NCI-H2029 treated with DMSO at 0.1 percent for 48 hours (cell line): ENCODE data around the gene RPS6KA2.
"Not testable (repeated sequence)": the region's sequence is repeated elsewhere in the genome, so short reads cannot be mapped to it uniquely, and the experiment has no call there.

Experiments used
- DNase-seq: peaks from one replicate; lab custom pipeline; 2025; lab: John Stamatoyannopoulos, UW

RPS6KA2 gene

DNA sequence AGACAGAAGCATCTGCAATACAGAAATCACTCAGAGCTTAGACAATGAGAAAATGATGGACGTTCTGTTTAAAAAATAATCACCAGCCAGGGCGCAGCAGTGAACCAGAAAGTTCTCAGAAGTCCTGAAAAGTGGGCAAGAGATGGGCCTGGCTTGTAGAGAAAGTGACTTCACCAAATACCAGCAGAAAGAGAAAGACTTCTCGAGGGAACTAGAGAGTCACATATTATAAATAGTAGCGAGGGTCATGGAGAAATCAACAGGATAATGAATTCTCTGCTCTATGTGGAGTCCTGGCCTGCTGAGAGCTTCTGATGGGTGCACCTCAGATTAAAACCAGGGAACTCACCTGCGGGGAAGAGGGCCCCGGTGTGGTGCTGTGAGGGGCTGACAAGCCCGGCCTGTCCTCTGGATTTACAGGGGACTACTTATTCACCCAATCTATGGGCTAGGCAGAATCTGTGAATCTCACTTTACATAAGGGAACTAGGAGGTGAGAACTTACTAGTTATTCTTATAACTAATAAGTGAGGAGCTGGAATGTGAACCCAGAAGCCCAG is 35.0 kb downstream of the RPS6KA2 start:
- no peak for DNase-seq

GRCh38 chr6:166591026-166591425 is 36.0 kb downstream of the RPS6KA2 start:
- DNase-seq: no peak

- DNase-seq: no peak
These were observed 37.1 kb downstream of the RPS6KA2 start for GRCh38 chr6:166589786-166590574.

GRCh38 chr6:166589337-166589731 is 37.7 kb downstream of the RPS6KA2 start:
- no peak for DNase-seq

- no peak for DNase-seq
These were observed 38.2 kb downstream of the RPS6KA2 start for GRCh38 chr6:166588691-166589336.

DNA sequence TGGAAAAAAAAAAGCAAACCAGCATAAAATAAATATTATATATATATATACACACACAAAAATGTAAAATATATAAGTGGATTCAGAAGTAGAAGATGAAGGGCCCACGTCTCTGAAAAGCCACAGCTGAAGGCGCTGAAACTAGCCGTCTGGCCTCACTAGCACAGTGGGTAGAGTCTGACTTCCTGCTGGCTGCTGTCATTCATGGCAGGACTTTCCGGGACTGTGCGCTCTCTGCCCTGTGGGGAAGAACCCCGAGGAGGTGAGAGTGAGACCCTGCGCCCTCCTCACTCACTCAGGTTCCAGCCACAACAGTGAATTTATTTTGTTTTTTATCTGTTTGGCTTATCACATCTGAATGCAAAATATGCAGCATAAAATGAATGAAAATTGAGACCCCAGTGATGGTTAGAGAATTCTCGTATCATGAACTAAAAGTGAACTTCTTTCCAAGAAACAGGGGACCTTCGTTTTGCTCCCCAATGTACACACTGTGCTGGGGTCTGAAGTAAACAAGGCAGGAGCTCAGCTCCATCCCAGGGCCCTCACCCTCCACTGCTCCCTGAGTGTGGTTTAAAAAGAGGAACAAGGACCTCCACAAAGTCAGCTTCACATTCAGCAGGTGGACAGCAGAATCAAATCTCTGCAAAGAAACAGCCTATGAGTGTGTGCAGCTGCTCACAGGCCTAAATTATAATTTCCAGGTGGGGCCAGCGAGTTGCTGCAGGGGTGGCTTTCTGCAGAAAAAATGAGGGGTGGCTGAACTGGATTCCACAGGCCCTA is 39.2 kb downstream of the RPS6KA2 start:
- no peak for DNase-seq

DNA sequence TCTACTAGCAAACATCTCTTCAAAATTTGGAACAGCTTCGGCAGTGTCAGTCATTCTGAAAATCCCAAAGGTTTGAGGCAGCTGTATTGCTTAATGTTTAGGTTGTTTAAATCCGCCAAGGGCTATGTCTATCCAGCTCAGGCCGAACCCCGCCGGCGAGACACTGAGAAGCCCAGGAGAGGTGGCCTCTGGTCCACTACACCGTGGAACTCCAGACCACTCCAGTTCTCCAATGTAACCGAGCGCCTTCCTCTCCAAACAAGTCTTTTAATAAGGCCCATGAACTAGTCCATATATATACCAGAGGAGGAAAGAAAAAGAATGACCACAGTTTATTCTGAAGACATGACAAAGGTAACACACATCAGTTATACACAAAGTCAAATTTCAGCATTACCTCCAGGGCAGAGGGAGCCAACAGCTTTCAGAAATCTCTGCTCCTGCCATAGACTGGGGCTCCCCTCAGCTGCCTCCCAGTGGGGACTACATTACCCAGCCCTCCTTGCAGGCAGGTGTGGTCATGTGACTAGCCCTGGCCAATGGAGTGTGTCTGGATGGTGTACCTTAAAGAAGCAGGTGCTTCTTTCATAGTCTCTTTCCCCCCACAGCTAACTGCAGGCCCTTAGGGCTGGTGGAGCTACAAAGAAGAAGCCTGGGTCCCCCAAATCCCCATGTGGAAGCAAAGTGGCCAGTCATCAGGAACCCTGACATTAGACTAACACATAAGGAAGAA is 40.5 kb downstream of the RPS6KA2 start, which contains the start of gene RAMACL:
RAMACL (minus strand) TSS at position 255 of the 733 bp plus-strand sequence; CDS start at position 54, 201 bp downstream.
- DNase-seq: no peak

DNA sequence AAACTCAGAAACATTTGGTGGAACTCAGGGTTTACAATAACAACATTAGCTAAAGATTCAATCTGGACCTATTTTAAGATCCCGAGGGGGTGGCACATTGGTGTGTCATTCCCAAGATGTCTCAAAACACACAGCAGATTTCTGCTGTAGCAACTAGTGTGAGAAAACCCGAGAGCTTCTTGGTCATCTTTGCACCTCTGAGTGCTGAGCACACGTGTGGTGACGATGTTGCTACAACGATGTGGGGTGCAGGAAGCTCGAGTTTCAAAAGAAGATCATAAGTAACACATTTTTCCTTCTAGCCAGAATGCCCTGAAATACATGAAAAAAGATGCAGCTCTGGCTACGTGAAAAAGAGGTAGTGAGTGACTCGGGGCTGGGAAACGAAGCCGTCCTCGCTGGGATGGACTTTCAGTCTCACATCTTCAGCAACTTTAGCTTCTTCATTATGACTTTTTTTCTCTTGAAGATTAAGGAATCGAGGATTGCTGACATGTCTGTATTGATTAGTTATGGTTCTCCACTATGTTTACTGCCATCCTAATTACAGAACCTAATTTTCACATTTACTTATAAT is 42.1 kb downstream of the RPS6KA2 start:
- DNase-seq: no peak

GRCh38 chr6:166584155-166584554 is 42.9 kb downstream of the RPS6KA2 start:
- DNase-seq: no peak

GRCh38 chr6:166583230-166583965 is 43.7 kb downstream of the RPS6KA2 start:
- DNase-seq: no peak

DNA sequence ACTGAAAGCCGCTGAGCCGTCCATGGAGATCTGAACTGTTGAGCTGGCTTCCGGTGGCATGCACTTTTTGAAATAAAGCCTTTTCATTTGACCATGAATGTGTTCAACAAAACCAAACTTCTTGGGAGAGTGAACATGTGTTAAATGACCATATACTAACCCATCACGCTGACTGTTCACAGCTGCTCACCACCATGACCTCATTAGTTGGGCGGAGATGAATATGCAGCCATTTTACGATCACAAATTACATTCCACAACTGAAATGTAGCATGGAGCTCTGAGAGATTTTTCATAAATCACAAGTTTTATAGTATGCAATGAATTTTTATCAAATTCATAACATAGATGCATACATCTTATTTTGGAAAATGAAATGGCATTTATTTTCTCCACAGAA is 44.8 kb downstream of the RPS6KA2 start:
- DNase-seq: no peak

GRCh38 chr6:166581801-166582200 is 45.2 kb downstream of the RPS6KA2 start:
- not testable (repeated sequence) for DNase-seq

- DNase-seq: no peak
These were observed 46.0 kb downstream of the RPS6KA2 start for GRCh38 chr6:166581091-166581511.

GRCh38 chr6:166580076-166581050 is 46.7 kb downstream of the RPS6KA2 start:
- no peak for DNase-seq

- no peak for DNase-seq
These were observed 47.7 kb downstream of the RPS6KA2 start for GRCh38 chr6:166579237-166579850.

DNA sequence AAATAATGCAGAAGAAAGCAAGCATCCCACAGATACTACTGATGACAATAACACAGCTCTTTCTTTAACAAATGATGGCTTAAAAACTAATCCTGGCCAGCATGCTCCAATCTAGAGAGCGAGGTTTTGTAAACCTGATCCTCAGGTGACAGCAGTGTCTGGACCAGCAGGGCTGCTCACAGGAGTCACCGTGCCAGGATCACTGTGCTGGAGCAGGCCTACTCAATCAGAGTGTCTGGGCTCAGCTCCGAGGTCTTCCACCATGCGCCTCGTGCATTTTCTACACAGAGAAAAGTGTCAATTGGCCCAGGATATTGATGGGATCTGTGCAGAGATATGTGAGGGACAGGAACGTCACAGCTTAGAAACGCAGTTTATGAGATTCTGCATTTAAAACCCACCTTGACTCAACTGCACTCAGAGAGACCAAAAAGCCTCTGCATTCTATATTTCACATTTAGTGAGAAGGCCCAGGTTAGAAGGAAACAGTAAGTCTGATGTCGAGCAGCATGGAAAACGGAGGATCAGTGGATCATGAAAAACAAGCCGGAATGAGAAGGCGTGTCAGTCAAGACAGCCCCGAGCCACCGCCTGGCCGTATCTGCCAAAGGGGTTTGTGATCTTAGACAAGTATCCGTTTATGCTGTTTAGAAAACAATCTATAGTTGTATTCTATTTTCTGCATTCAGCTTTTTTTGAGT is 48.4 kb downstream of the RPS6KA2 start:
- no peak for DNase-seq

- DNase-seq: peak; percentile 5
These were observed 51.8 kb downstream of the RPS6KA2 start for GRCh38 chr6:166575205-166575604.

- no peak for DNase-seq
These were observed 53.4 kb downstream of the RPS6KA2 start for GRCh38 chr6:166573511-166574216.
